NCI-H2081 treated with DMSO at 0.1 percent for 48 hours (cell line): Measurements from ENCODE around the gene USP37.

Experiments used
- DNase-seq: peaks from one replicate; lab custom pipeline; 2025; lab: John Stamatoyannopoulos, UW

Gene USP37, protein sequence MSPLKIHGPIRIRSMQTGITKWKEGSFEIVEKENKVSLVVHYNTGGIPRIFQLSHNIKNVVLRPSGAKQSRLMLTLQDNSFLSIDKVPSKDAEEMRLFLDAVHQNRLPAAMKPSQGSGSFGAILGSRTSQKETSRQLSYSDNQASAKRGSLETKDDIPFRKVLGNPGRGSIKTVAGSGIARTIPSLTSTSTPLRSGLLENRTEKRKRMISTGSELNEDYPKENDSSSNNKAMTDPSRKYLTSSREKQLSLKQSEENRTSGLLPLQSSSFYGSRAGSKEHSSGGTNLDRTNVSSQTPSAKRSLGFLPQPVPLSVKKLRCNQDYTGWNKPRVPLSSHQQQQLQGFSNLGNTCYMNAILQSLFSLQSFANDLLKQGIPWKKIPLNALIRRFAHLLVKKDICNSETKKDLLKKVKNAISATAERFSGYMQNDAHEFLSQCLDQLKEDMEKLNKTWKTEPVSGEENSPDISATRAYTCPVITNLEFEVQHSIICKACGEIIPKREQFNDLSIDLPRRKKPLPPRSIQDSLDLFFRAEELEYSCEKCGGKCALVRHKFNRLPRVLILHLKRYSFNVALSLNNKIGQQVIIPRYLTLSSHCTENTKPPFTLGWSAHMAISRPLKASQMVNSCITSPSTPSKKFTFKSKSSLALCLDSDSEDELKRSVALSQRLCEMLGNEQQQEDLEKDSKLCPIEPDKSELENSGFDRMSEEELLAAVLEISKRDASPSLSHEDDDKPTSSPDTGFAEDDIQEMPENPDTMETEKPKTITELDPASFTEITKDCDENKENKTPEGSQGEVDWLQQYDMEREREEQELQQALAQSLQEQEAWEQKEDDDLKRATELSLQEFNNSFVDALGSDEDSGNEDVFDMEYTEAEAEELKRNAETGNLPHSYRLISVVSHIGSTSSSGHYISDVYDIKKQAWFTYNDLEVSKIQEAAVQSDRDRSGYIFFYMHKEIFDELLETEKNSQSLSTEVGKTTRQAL

DNA sequence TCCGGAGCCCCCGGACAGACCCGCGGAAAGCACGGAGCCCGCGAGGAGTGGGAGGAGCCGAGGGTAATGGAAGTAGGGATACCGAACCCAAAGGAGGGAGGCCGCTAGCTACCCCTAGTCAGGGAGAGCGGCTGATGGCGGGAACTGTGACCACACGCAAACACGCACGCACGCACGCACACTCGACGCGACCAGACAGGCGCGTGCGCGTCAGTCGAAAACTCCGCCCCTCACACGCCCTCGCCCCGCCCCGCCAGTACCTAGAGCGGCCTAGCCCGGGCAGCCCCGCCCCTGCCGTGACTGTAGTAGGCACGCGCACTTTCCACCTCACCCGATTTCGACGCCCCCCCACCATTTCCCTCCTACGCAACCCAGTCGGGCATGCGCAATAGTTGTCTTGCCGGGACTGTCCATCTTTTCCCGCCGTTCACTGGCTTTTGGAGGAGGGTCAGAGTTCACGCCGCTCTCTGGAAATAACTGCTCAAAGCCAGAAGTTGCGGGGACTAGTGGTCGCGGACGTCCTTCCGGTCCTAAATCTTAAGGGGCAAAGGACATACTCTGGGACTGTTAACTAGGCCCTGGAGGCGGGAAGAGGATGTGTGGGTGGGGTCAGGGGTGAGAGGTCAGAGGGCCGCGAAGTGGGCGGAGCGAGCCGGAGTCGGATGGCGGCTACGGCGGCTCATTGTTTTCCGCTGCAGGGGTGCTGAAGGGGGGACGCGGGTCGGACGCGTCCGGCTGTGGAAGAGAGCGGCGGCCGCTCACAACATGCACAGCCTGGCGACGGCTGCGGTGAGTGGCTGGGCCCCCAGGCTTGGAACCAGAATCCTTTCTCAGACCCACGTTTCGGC lies at the start of gene USP37, which contains the start of gene CNOT9:
Gene USP37, minus strand, starts transcription at position 162 of the 848 bp plus-strand sequence. CDS start 9,698 bp downstream, outside the sequence.
Gene CNOT9, plus strand, starts transcription at position 650 of the 848 bp plus-strand sequence. Its CDS starts 116 bp downstream, at position 766.
- peak; percentile 91 for DNase-seq

DNA sequence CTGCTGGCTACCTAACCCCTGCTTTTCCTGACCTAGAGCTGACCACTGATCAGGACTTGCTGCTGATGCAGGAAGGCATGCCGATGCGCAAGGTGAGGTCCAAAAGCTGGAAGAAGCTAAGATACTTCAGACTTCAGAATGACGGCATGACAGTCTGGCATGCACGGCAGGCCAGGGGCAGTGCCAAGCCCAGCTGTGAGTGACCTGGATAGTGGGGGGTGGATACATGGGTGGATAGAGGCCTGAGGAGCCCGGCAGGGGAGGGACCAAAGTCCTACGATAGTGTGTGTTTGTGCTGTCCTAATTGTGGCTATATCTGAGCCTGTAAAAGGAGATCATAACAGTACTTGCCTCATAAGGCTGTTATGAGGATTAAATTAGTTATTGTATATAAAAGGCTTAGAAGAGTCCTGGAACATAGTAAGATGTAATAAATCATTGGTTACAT lies 47.7 kb upstream of the USP37 start:
- no peak for DNase-seq

DNA sequence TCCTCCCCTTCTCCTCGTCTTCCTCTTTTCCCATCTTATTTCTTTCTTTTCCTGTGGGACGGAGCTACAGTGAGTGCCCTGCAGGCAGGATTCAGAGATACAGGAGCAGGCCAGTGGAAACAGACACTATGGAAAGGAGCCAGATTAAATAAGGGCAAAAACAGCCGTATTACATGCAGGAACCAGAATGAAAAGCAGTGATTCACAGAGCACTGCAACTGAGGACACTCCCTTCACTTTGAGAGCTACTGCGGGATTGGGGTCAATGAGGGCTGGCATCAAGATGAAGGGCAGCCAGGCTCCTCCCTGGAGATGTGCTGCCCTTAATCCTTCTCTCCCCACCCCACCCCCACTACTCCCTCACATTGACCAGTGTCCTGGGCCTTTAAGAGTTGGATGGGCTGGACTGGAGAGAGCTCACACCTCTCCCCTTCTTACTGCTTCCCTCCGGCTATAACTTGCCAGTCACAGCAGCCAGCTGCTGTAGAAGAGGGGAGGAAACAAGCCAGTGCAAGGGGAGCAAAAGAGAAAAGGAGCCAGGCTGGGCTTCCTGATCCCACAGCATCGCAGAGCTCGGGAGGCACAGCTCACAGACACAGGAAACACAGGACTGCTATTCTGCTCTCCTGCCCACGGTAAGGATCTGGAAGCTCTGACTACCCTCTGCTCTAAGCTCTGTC lies 39.4 kb upstream of the USP37 start, which contains the start of gene PLCD4:
Gene PLCD4, plus strand, starts transcription at position 464 of the 680 bp plus-strand sequence. CDS start 7,841 bp downstream, outside the sequence.
- no peak for DNase-seq

DNA sequence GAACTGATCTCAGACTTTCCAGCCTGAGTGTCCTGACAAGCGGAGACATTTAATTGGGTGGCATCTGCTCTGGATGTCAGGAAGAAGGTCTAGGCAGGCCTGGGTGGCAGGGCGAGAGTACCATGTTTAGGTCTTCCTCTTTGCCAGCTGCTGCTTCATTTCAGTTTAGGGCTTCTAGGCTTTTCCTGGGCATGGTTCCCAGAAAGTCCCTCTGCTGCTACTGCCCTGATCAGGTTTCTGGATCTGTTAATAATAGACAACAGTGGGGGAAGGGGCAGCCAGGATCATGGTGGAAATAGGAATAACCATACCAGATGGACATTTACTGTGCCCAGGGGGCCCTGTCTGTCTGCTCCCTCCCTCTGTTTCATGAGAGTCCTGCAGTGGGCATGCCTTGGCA lies 37.3 kb upstream of the USP37 start:
- no peak for DNase-seq

DNA sequence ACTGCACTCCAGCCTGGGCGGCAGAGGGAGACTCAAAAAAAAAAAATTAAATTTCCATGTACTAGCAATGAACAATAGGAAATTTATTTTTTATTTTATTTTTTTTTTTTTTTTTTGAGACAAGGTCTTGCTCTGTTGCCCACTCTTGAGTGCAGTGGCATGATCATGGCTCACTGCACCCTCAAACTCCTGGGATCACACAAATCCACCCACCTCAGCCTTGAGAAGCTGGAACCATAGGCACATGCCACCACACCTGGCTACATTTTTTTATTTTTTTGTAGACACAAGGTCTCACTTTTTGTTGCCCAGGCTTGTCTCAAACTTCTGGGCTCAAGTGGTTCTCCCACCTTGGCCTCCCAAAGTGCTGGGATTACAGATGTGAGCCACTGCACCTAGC lies 17.4 kb upstream of the USP37 start:
- no peak for DNase-seq

DNA sequence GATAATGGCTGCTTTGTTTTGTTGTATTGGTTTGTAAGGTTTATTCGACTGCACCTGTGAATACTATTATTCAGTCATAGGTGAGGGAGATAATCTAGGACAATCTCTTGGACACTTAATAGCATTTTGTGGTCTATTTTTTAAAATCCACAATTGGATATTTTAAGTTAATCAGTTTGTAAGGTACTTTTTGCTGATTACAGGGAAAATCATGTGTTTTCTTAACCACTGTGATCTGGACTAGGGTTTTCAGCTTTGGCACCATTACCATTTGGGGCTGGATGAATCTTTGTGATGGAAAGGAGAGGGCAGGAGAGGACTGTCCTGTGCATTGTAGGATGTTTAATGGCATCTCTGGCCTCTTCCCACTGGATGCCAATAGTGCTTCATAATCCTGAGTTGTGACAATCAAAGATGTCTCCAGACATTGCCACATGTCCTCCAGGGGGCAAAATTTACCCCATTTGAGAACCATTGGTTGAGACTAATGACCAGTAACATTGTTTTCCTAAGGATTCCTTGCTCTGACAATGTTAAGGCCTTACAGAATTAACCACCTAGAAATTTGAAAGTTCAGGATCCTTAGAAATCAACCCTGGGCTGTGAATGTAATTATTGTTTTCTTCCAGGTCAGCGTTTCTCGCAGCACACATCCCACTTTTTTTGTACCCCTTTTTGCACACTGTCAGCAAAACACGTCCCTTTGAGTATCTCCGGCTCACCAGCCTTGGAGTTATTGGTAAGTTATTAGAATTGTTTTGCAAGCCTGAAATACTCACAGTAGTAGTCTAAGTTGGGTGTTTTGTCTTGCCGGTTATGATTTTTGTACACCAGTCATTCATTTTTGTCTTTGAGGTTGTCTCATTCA lies 16.1 kb upstream of the USP37 start:
- DNase-seq: no peak

DNA sequence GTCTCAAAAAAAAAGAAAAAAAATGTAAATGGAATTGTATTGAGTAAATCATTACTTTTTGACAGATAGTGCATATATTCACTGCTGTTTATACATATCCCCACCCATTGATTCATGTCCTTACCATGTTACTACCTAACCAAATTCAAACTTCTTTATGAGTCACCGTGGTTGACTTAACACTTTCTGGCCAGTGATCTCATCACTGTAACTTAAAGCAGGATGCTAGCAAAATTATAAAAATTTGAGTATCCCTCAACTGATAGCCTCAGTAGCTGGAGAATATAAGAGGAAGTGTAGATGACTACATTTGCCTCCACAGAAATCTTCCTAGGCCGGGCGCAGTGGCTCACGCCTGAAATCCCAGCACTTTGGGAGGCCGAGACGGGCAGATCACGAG lies 13.9 kb upstream of the USP37 start:
- DNase-seq: no peak

DNA sequence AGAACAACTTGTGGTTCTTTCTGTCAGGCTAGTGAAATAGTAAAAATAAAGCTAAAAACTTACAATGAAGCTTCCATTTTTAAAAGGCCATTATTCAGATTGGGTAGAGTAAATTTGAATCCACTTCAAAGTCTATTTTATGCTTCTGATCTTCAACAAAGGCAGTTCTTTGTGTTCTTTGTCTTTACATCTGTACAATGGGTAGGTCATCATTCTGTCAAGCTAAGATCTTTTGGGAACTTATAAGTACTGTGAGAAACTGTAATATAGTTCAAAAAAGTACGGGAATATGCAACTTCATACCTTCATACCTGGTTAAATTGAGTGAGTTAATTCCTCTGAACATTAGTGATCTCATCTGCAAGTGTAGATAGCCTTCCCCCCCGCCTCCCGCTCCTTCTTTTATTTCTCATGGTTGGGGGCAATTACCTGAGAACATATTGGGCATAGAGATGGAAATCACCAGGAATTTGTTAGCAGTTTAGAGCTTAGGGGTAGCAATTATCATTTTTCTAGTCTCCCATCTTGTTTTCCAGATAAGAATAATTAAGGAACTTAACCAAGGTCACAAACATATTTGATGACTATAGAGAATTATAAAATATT lies 10.2 kb upstream of the USP37 start:
- DNase-seq: no peak

DNA sequence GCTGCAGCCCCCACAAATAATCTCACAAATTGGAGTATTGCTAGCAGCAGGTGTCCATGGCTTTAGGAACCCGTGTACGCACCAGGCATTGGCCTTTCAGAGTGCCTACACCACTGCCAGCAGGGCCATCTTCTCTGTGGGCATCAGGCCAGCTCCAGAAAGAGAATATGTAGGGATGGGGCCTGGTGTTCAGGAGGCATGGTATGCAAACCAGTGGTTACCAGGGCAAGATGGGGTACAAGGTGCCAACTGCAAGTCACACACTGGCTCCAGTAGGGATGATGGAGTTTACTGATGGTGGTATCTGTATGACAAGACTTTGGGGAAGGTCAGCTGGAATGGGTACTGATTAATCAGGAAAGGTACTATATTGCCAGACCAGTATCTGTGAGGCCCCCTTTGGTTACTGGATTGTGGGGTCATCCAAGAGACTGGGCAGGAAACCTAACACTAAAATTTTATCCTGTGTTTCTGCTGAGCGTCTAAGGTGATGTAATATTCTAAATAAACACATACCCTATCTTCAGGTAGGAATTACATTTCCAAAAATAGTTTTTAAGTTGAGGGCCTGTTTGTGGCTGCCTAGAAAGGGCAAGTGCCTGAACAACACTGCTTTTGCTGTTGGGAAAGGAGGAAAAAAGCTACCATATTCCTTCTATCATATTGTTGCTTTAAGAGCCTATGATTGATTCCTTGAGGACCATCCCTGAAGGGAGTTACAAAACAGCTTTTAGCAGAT lies 9.5 kb upstream of the USP37 start:
- DNase-seq: no peak

DNA sequence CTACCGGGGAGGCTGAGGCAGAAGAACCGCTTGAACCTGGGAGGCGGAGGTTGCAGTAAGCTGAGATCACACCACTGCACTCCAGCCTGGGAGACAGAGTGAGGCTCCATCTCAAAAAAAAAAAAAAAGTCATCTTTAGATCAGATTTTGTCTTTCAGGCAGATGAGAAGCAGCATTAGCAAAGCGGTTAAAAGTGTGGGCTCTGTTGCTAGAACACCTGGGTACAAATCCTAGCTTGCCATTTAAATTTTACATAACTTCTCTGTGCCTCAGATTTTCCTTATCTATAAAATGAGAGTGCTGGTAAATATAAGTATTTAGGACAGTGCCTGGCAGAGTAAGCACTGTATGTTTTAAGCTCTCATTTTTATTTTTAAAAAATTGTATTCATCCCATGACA lies 8.7 kb upstream of the USP37 start:
- no peak for DNase-seq

DNA sequence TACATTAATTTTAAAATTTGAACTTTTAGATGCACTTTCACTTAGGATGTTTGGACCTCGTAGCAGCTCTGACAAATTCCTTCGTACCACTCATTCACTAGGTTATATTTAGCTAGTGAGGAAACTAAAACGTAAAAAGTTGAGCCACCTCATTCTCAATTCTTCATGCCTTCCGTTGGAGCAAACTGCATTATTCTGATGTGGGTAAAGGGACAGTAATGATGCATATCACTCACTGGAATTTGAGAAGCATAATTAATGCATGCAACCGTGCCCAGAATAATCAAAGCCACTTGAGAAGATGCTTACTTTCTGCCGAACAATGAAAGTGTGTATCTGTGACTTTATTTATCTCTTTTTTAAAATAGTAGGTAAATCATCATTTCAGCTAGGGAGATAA lies 2.7 kb upstream of the USP37 start:
- DNase-seq: no peak

DNA sequence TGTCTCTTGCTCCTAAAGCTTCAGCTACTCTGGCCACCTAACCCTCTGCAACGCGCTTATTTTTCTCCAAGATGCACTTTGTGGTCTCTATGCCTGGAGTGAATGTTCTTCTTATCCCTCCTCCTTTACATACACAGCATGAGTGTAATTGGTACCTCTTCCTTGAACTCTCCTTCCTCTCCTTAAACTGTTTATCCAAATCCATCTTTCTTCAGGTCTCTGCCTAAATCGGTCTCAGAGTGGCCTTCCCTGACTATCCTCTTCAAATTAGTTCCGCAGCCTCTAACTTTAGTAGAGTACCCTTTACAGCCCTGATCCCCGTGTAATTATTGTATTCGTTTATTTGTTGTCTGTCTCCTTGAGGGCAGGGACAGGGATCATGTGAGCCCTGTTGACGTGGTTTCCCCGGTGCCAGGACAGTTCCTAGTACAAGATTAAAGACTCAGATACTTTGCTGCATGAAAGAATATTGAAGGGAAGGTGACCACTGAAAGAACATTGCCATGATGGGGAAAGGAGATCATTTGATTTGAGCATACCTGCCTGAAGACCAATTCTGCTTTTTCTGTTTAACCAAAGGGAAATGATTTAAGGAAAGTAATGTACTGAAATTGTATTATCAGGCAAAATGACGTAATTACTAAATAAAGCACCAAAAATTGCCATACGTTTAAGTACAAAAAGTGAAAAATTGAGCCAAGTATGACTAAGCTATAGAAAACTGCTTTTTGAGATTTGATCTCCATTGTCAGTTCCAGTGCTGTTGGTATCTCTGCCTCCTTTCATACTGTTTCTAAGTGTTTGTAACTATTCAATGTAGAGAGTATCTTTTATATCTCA lies 1.7 kb upstream of the USP37 start:
- DNase-seq: no peak

DNA sequence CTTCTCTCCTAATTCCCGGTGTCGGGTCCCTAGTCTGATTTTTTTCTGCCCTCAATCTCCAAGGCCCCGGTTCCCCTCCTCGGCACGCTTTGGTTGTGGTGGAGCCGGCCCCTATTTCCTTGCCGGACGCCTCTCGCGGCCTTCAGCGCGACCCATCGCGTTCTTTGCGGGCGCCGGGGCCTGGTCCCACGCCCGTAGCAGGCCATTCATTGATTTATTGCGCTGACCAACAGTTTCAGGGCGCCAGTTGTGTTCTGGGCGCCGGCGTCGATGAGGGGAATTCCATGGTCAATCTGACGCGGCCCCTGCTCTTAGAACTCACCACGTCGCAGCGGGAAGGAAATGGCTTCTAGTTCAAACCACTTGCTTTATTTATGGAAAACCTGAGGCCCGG lies 884 bp upstream of the USP37 start:
- DNase-seq: no peak

DNA sequence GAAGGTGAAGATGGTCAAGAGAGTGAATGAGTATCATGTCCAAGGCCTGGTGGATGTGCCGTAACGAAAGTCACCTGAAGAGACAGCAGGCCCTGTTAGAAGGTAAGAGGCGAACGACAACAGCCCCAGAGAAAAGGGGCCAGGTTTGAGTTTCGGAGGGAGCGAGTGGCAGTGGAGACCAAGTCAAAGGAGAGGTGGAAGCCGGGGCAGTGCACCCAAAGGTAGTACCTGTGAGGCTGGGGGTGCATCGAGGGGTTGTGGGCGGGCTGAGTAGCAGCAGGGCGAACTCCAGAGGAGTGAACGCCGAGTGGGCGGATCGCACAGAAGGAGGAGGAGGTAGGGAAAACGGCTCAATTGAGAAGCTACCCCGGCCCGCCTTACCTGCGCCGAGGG lies 358 bp downstream of the USP37 start:
- no peak for DNase-seq

DNA sequence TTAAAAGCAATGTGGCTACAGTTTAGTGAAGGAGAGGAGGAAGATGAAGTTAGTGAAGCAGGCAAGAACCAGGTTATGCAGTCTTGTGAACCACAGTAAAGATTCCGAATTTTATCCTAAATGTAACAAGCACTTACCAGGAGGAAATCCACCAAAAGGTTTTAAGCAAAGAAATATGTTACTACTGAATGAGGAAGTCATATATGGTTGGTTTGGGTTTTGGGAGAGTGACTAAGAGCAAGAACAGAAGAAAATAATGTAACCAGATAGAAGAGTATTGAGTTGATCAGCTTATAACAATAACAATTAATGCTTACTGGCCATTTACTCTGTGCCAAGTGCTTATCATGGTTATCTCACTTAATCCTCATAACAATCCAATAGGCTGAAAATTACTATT lies 1.9 kb downstream of the USP37 start:
- no peak for DNase-seq

DNA sequence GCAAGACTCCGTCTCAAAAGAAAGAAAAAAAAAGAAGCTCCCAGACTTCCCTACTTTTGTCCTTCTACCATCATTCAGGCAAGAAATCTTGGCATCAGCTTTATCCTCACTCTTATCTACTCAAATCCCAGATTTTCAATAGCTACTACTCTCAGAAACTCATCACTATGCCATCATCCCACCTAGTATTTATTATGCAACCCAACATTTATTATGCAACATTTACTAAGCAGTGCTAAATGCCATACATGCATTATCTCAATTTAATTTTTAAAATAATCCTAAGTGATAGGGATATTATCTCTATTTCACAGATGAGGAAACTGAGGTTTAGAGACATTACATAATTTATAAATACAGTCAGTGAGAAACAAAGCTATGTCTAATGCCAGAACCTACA lies 4.1 kb downstream of the USP37 start:
- DNase-seq: no peak

DNA sequence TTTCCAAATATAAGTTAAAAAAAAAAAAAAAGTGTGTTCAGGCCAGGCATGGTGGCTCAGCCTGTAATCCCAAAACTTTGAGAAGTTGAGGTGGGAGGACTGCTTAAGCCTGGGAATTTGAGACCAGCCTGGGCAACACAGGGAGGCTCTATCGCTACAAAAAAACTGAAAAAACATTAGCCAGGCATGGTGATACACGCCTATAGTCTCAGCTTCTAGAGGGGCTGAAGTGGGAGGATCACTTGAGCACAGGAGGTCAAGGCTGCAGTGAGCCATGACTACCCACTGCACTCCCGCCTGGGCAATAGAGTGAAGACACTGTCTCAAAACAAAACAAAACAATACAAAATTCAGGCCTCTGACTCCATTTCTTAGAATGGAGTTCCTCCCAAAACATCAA lies 9.2 kb downstream of the USP37 start:
- no peak for DNase-seq

DNA sequence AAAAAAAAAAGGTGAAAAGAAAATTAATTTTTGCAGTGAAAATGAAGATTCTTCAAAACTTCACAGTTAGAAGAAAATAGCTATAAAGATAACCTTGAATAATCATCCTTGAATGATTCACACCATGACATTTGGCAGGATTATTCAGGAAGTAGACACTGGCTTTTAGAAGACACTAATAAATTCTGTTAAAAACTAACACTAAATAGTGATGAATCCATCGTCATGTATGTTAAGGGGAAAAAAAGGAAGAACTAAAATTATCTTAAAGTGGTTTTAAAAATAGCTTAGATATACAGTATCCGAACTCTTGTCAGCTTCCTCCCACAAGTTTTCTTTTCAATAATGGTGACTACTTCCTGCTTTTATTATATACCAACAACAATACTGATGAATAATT lies 10.2 kb downstream of the USP37 start:
- no peak for DNase-seq
